Endothelial cell of umbilical vein (primary cell): Measurements from ENCODE around the gene CAPS. TPM values are rescaled to one million over a fixed set of nuclear protein-coding genes. Genes with fewer than 3 reads are reported as not detected.

Source experiments
- Bru-seq: library from RNA; stranded (reverse); fragments of 400-500 nt; gene quantifications from one replicate; lab custom pipeline; 2021; lab: Mats Ljungman, UMichigan
- BruChase-seq, 2 experiments: library from RNA; stranded (reverse); fragments of 400-500 nt; gene quantifications; one replicate each; lab custom pipeline; 2021; lab: Mats Ljungman, UMichigan
- BruUV-seq: library from RNA; stranded (reverse); fragments of 400-500 nt; replicated peaks from 2 replicates; lab custom pipeline; 2021; lab: Mats Ljungman, UMichigan
- CTCF ChIA-PET: fragments of 300-600, 350-600 bp; sonication (Branson Sonifier 250); formaldehyde crosslinking; loops from one replicate; lab custom pipeline; 2021; ENCODE audit warnings: antibody characterized with exemption, inconsistent platforms; lab: Charles Lee
- POLR2A ChIA-PET: fragments of 300-600, 350-600 bp; sonication (Branson Sonifier 250); formaldehyde crosslinking; loops from one replicate; lab custom pipeline; 2021; ENCODE audit warnings: antibody characterized with exemption, inconsistent platforms; lab: Charles Lee
- DNase-seq: peaks from one replicate; pipeline ENCODE4 v3.0.0-alpha.2; 2011; ENCODE audit warnings: low read depth, low spot score
- FAIRE-seq: peaks from 2 replicates; lab custom pipeline; 2011; peaks lifted over from hg19 to GRCh38; lab: Jason Lieb, UNC
- H2AFZ ChIP-seq: 2 replicates; pipeline ENCODE4 v1.6.0; 2012; ENCODE audit warnings: low read depth, low read length, control low read depth, inconsistent platforms
- H3K27ac ChIP-seq: 2 replicates; pipeline ENCODE4 v1.5.1; 2011; ENCODE audit warnings: low read depth, mild to moderate bottlenecking, control low read depth, low read length, moderate library complexity; ENCODE audit not compliant: insufficient read depth
- H3K27me3 ChIP-seq, 2 experiments: 2 replicates each; pipeline versions ENCODE4 v1.6.0 to v1.6.1; 2011; ENCODE audit warnings: low read length in 2 of 2, mixed read lengths in 1 of 2; ENCODE audit not compliant: control insufficient read depth in 2 of 2, insufficient read depth in 2 of 2
- H3K36me3 ChIP-seq, 2 experiments: 2 replicates in 1 of 2; 3 replicates in 1 of 2; pipeline ENCODE4 v1.5.1; 2011; ENCODE audit warnings: low read length in 2 of 2, mild to moderate bottlenecking in 1 of 2, moderate library complexity in 1 of 2; ENCODE audit not compliant: control insufficient read depth in 2 of 2, insufficient read depth in 2 of 2; ENCODE audit errors: extremely low read depth in 1 of 2
- H3K4me1 ChIP-seq: 3 replicates; pipeline ENCODE4 v1.5.1; 2011; ENCODE audit warnings: mild to moderate bottlenecking, low read length; ENCODE audit not compliant: control insufficient read depth, insufficient read depth; ENCODE audit errors: extremely low read depth
- H3K4me2 ChIP-seq: 2 replicates; pipeline ENCODE4 v1.6.1; 2011; ENCODE audit warnings: low read length, control low read depth, mixed read lengths; ENCODE audit not compliant: insufficient read depth
- H3K4me3 ChIP-seq, 3 experiments: fragments of 200-600 bp in 1 of 3; sonication (generic), shearing (Covaris generic) in 1 of 3; replicated peaks in 1 of 3; 2 replicates each; pipeline ENCODE4 v1.5.1; 2011 to 2016; ENCODE audit warnings: control low read depth in 3 of 3, low read length in 3 of 3, mild to moderate bottlenecking in 2 of 3, inconsistent platforms in 1 of 3, low read depth in 1 of 3, moderate library complexity in 1 of 3; ENCODE audit not compliant: insufficient read depth in 1 of 3
- H3K79me2 ChIP-seq: 2 replicates; pipeline ENCODE4 v1.6.0; 2012; ENCODE audit warnings: low read length, inconsistent platforms; ENCODE audit not compliant: control insufficient read depth, insufficient read depth
- H3K9ac ChIP-seq: replicated peaks from 2 replicates; pipeline ENCODE3; 2011; ENCODE audit warnings: low read length, control low read depth; ENCODE audit not compliant: insufficient read depth; ENCODE audit errors: extremely low read depth
- H3K9me1 ChIP-seq: replicated peaks from 3 replicates; pipeline ENCODE4 v1.6.0; 2011; ENCODE audit warnings: mild to moderate bottlenecking, low read length; ENCODE audit not compliant: control insufficient read depth, insufficient read depth; ENCODE audit errors: extremely low read depth
- H3K9me3 ChIP-seq: replicated peaks from 2 replicates; pipeline ENCODE4 v1.5.1; 2012; ENCODE audit warnings: low read length, inconsistent platforms; ENCODE audit not compliant: control insufficient read depth, insufficient read depth
- H4K20me1 ChIP-seq: replicated peaks from 2 replicates; pipeline ENCODE3; 2011; ENCODE audit warnings: mild to moderate bottlenecking, low read length; ENCODE audit not compliant: control insufficient read depth, insufficient read depth; ENCODE audit errors: extremely low read depth
- CTCF ChIP-seq, 2 donors: IDR thresholded peaks; 1 replicate in 1 of 2; 2 replicates in 1 of 2; pipeline ENCODE4 v1.5.1; 2011; ENCODE audit warnings: low read length in 2 of 2, mild to moderate bottlenecking in 2 of 2, moderate library complexity in 2 of 2, control low read depth in 1 of 2, inconsistent platforms in 1 of 2, low read depth in 1 of 2; ENCODE audit not compliant: insufficient read depth in 1 of 2; ENCODE audit errors: extremely low read depth in 1 of 2
- EZH2 ChIP-seq: IDR thresholded peaks from 2 replicates; pipeline ENCODE4 v1.6.1; 2012; ENCODE audit warnings: borderline replicate concordance, low read depth, mild to moderate bottlenecking, moderate library complexity, low read length, inconsistent platforms; ENCODE audit not compliant: severe bottlenecking
- FOS ChIP-seq: IDR thresholded peaks from 2 replicates; pipeline ENCODE4 v1.6.1; 2011; ENCODE audit warnings: mild to moderate bottlenecking, low read length, moderate library complexity, borderline replicate concordance; ENCODE audit not compliant: insufficient read depth
- GATA2 ChIP-seq: IDR thresholded peaks from 2 replicates; pipeline ENCODE4 v1.7.0; 2011; ENCODE audit warnings: low read depth, mild to moderate bottlenecking, moderate library complexity, mixed read lengths, low read length; ENCODE audit not compliant: insufficient read length, insufficient read depth
- JUN ChIP-seq: IDR thresholded peaks from 2 replicates; pipeline ENCODE4 v1.6.1; 2011; ENCODE audit warnings: borderline replicate concordance, low read depth; ENCODE audit not compliant: insufficient read length, insufficient read depth
- MAX ChIP-seq: IDR thresholded peaks from 2 replicates; pipeline ENCODE4 v1.6.1; 2011; ENCODE audit not compliant: insufficient read depth, insufficient read length
- MYC ChIP-seq: IDR thresholded peaks from one replicate; pipeline ENCODE4 v1.6.1; 2011; ENCODE audit warnings: mild to moderate bottlenecking, low read depth, low read length
- POLR2A ChIP-seq: IDR thresholded peaks from 2 replicates; pipeline ENCODE4 v1.6.1; 2012; ENCODE audit warnings: low read depth, mild to moderate bottlenecking, control low read depth, low read length
- POLR2AphosphoS5 ChIP-seq: IDR thresholded peaks from 2 replicates; pipeline ENCODE4 v1.6.1; 2012; ENCODE audit warnings: low read depth, mild to moderate bottlenecking, control low read depth, low read length, moderate library complexity; ENCODE audit not compliant: insufficient read depth
- dilution Hi-C: fragments of 300-500 bp; cut with MboI; formaldehyde crosslinking; loops from one replicate; pipeline ENCODE4 v1.15.0; 2019; ENCODE audit warnings: low sequenced_read_pairs; ENCODE audit not compliant: extremely low pct_ligation_motif_present
- intact Hi-C: fragments of 100-400 bp; cut with micrococcal nuclease; formaldehyde crosslinking; loops from one replicate; pipeline ENCODE4 v1.10.0; 2022
- long read RNA-seq: library from polyadenylated mRNA; stranded (forward); transcript quantifications from one replicate; pipeline ENCODE4 v2.0.0, GENCODE V29; 2021
- polyA minus RNA-seq, 3 experiments: library from RNA; depleted of rRNA, polyadenylated mRNA; stranded (reverse); fragments of >200 nt; gene quantifications; 1 replicate in 1 of 3; 2 replicates in 2 of 3; pipeline ENCODE4 v1.2.3, GENCODE V29; 2011
- polyA plus RNA-seq, 4 experiments: library from polyadenylated mRNA; depleted of rRNA in 3 of 4; stranded (reverse) in 3 of 4; unstranded in 1 of 4; fragments of >200 nt; gene quantifications; 2 replicates each; pipeline versions ENCODE4 v1.2.1 to v1.2.3, GENCODE V29; 2011 to 2012; ENCODE audit warnings: missing spikeins in 1 of 4
- total RNA-seq: library from RNA; stranded (reverse); gene quantifications from 2 replicates; pipeline ENCODE4 v1.2.3, GENCODE V29; 2021

Gene CAPS
- total RNA-seq = 6.1 and 6.9 TPM in 2 replicates
- polyA plus RNA-seq = 8.9 and 11.3 TPM in 2 replicates
- 1.5 and 3.3 TPM in 2 replicates for polyA plus RNA-seq (2011; cell fraction: cytosol; rRNA removed)
- 26.1 and 29.4 TPM in 2 replicates for polyA plus RNA-seq (2011; cell fraction: nucleus; rRNA removed)
- 2.4 and 4.4 TPM in 2 replicates for polyA plus RNA-seq (2012)
- polyA minus RNA-seq = 1.8 and 2.1 TPM in 2 replicates
- not detected for polyA minus RNA-seq (2011; cell fraction: cytosol; rRNA and poly(A)+ RNA removed)
- 3.8 and 5.6 TPM in 2 replicates for polyA minus RNA-seq (2011; cell fraction: nucleus; rRNA and poly(A)+ RNA removed)
- Bru-seq, nascent RNA = percentile 41 among the genes with signal in this experiment
- percentile 60 among the genes with signal in this experiment for BruChase-seq, experiment 1, labeled RNA remaining after a 6-hour chase
- percentile 53 among the genes with signal in this experiment for BruChase-seq, experiment 2, labeled RNA remaining after a 2-hour chase
- long read RNA-seq, partial matches to known transcripts = 0 of 2 reads
- long read RNA-seq, other reads (novel, unspliced or antisense) = 2 of 2 reads

GRCh38 chr19:5913739-5914357 is at the start of gene CAPS:
TSS of gene CAPS (plus strand) at chr19:5914254. CDS start at chr19:5914407, 153 bp downstream.
- FAIRE-seq (peak; percentile 12), DNase-seq (no peak)
- Histone ChIP-seq H3K4me3 (no peak within 1 kb of the TSS), H3K9me3 (no peaks in the 10 kb centered on the region), H3K36me3 (peaks cover 5 to 17% of the 10 kb centered on the region in 2 experiments), H3K4me2 (no peak within 1 kb of the TSS), H3K9ac (no peak within 1 kb of the TSS), H3K27me3 (no peaks in the 10 kb centered on the region), H3K9me1 (no peaks in the 10 kb centered on the region), H4K20me1 (no peaks in the 10 kb centered on the region), H3K4me1 (no peaks in the 10 kb centered on the region), H3K27ac (no peak within 1 kb of the TSS), H2AFZ (no peak within 1 kb of the TSS), H3K79me2 (no peaks in the 10 kb centered on the region)
- dilution Hi-C loops = no loop called here
- ChIA-PET CTCF (no interaction called here), POLR2A (interaction anchor here (0.7 kb wide), 1 partner anchor 17 kb away, joined by 4 read pairs; no protein-coding TSS in a partner anchor)
- TF ChIP-seq JUN (no peak), GATA2 (no peak), CTCF (IDR thresholded peaks at IDR 0.05; ENCODE audit: extremely low read depth in 1 of 2, insufficient read depth in 1 of 2, low read depth in 1 of 2, low read length in 2 of 2) (no peak), POLR2A (no peak), POLR2AphosphoS5 (no peak), MAX (no peak), EZH2 (no peak), MYC (no peak), FOS (no peak)
- intact Hi-C loops = no loop called here
- BruUV-seq = no TSS peak
